ENCODE measurements around the gene WASL.

GRCh38 chr7:123732413-123733091 is 16.3 kb downstream of the WASL start:
- TF ChIP-seq, protein P1, sequence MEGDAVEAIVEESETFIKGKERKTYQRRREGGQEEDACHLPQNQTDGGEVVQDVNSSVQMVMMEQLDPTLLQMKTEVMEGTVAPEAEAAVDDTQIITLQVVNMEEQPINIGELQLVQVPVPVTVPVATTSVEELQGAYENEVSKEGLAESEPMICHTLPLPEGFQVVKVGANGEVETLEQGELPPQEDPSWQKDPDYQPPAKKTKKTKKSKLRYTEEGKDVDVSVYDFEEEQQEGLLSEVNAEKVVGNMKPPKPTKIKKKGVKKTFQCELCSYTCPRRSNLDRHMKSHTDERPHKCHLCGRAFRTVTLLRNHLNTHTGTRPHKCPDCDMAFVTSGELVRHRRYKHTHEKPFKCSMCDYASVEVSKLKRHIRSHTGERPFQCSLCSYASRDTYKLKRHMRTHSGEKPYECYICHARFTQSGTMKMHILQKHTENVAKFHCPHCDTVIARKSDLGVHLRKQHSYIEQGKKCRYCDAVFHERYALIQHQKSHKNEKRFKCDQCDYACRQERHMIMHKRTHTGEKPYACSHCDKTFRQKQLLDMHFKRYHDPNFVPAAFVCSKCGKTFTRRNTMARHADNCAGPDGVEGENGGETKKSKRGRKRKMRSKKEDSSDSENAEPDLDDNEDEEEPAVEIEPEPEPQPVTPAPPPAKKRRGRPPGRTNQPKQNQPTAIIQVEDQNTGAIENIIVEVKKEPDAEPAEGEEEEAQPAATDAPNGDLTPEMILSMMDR (IDR thresholded peaks at IDR 0.05; ENCODE audit: low read depth, low read length), result no peak
- no peak for TF ChIP-seq EZH2phosphoT487 (IDR thresholded peaks at IDR 0.05; ENCODE audit: low read depth)
